H9 (cell line): ENCODE data around the gene RNPS1. TPM values are rescaled to one million over a fixed set of nuclear protein-coding genes. Genes with fewer than 3 reads are reported as not detected.

ENCODE experiments used
- DNase-seq: peaks from one replicate; pipeline ENCODE4 v3.0.0-alpha.2; 2017
- H2AFZ ChIP-seq: one replicate; pipeline ENCODE4 v1.6.1; 2013; ENCODE audit warnings: mild to moderate bottlenecking, low read length, control low read depth, moderate library complexity
- H2AK5ac ChIP-seq: 2 replicates; pipeline ENCODE4 v1.6.1; 2013; ENCODE audit warnings: low read length, control low read depth, mixed read lengths; ENCODE audit not compliant: insufficient read length
- H2BK120ac ChIP-seq: one replicate; pipeline ENCODE4 v1.6.1; 2013; ENCODE audit warnings: low read depth, mild to moderate bottlenecking, low read length, control low read depth, inconsistent platforms; ENCODE audit not compliant: poor library complexity, severe bottlenecking
- H2BK12ac ChIP-seq: 2 replicates; pipeline ENCODE4 v1.6.1; 2013; ENCODE audit warnings: low read length, control low read depth, mixed read lengths, low read depth; ENCODE audit not compliant: insufficient read length
- H2BK15ac ChIP-seq: 2 replicates; pipeline ENCODE4 v1.6.1; 2013; ENCODE audit warnings: low read depth, low read length, control low read depth
- H2BK20ac ChIP-seq: one replicate; pipeline ENCODE4 v1.6.1; 2013; ENCODE audit warnings: low read depth, mild to moderate bottlenecking, low read length, control low read depth, inconsistent platforms; ENCODE audit not compliant: poor library complexity, severe bottlenecking
- H2BK5ac ChIP-seq: 2 replicates; pipeline ENCODE4 v1.6.1; 2013; ENCODE audit warnings: low read length, control low read depth, mixed read lengths; ENCODE audit not compliant: insufficient read length
- H3K14ac ChIP-seq: 2 replicates; pipeline ENCODE4 v1.6.1; 2013; ENCODE audit warnings: low read length, control low read depth; ENCODE audit not compliant: insufficient read depth
- H3K18ac ChIP-seq: 2 replicates; pipeline ENCODE4 v1.6.1; 2013; ENCODE audit warnings: low read depth, mild to moderate bottlenecking, mixed read lengths, low read length, control low read depth; ENCODE audit not compliant: insufficient read length
- H3K23ac ChIP-seq: 2 replicates; pipeline ENCODE4 v1.6.1; 2013; ENCODE audit warnings: low read length, control low read depth, mixed read lengths, low read depth; ENCODE audit not compliant: insufficient read length
- H3K23me2 ChIP-seq: 2 replicates; pipeline ENCODE4 v1.6.1; 2013; ENCODE audit warnings: low read depth, mild to moderate bottlenecking, mixed read lengths, low read length, control low read depth; ENCODE audit not compliant: insufficient read length, poor library complexity, severe bottlenecking
- H3K27ac ChIP-seq: 2 replicates; pipeline ENCODE4 v1.5.1; 2013; ENCODE audit warnings: low read length, control low read depth, mixed read lengths, low read depth; ENCODE audit not compliant: insufficient read length
- H3K27me3 ChIP-seq: 2 replicates; pipeline ENCODE4 v1.6.1; 2013; ENCODE audit warnings: low read length, control low read depth, inconsistent platforms; ENCODE audit not compliant: insufficient read depth
- H3K4ac ChIP-seq: 2 replicates; pipeline ENCODE4 v1.6.1; 2013; ENCODE audit warnings: low read depth, mild to moderate bottlenecking, control low read depth, inconsistent platforms, low read length, moderate library complexity
- H3K4me1 ChIP-seq: 2 replicates; pipeline ENCODE4 v1.6.1; 2013; ENCODE audit warnings: low read length, control low read depth, inconsistent platforms; ENCODE audit not compliant: insufficient read depth
- H3K4me2 ChIP-seq: 2 replicates; pipeline ENCODE4 v1.6.1; 2013; ENCODE audit warnings: low read length, control low read depth, mixed read lengths; ENCODE audit not compliant: insufficient read length, insufficient read depth
- H3K56ac ChIP-seq: 2 replicates; pipeline ENCODE4 v1.6.1; 2013; ENCODE audit warnings: low read depth, mild to moderate bottlenecking, mixed read lengths, low read length, control low read depth; ENCODE audit not compliant: insufficient read length
- H3K79me1 ChIP-seq: 2 replicates; pipeline ENCODE4 v1.6.1; 2013; ENCODE audit warnings: low read depth, mild to moderate bottlenecking, moderate library complexity, low read length, control low read depth, inconsistent platforms; ENCODE audit not compliant: insufficient read depth, poor library complexity, severe bottlenecking
- H3K79me2 ChIP-seq: 2 replicates; pipeline ENCODE4 v1.6.1; 2013; ENCODE audit warnings: low read length, control low read depth, inconsistent platforms; ENCODE audit not compliant: insufficient read depth
- H3K9ac ChIP-seq: 2 replicates; pipeline ENCODE4 v1.6.1; 2013; ENCODE audit warnings: low read length, control low read depth, mixed read lengths; ENCODE audit not compliant: insufficient read length; ENCODE audit errors: extremely low read depth
- H3K9me3 ChIP-seq: one replicate; pipeline ENCODE4 v1.6.1; 2013; ENCODE audit warnings: low read depth, low read length, inconsistent platforms; ENCODE audit not compliant: control insufficient read depth
- H3T11ph ChIP-seq: one replicate; pipeline ENCODE4 v1.6.1; 2013; ENCODE audit warnings: mild to moderate bottlenecking, low read length, control low read depth, inconsistent platforms
- H4K20me1 ChIP-seq: one replicate; pipeline ENCODE4 v1.6.1; 2013; ENCODE audit not compliant: control insufficient read depth, insufficient read length, insufficient read depth
- H4K5ac ChIP-seq: 2 replicates; pipeline ENCODE4 v1.6.1; 2013; ENCODE audit warnings: low read depth, mild to moderate bottlenecking, mixed read lengths, low read length, control low read depth; ENCODE audit not compliant: insufficient read length
- H4K8ac ChIP-seq: replicated peaks from 2 replicates; pipeline ENCODE4 v1.6.1; 2013; ENCODE audit warnings: low read length, control low read depth, mixed read lengths, low read depth; ENCODE audit not compliant: insufficient read length
- H4K91ac ChIP-seq: 2 replicates; pipeline ENCODE4 v1.6.1; 2013; ENCODE audit warnings: low read depth, mild to moderate bottlenecking, moderate library complexity, mixed read lengths, low read length, control low read depth; ENCODE audit not compliant: insufficient read length
- H3K27ac Mint-ChIP-seq, 3 experiments: 2 replicates in 2 of 3; 3 replicates in 1 of 3; pipeline ENCODE4 v1.8.0; 2020 to 2021; ENCODE audit warnings: mixed read lengths in 3 of 3, mild to moderate bottlenecking in 1 of 3, moderate library complexity in 1 of 3
- H3K27me3 Mint-ChIP-seq: 2 replicates; pipeline ENCODE4 v1.8.0; 2021; ENCODE audit warnings: low read depth, mild to moderate bottlenecking, moderate library complexity, mixed read lengths
- H3K36me3 Mint-ChIP-seq, 3 experiments: 2 replicates in 2 of 3; 3 replicates in 1 of 3; pipeline ENCODE4 v1.8.0; 2020 to 2021; ENCODE audit warnings: low read depth in 3 of 3, mixed read lengths in 3 of 3; ENCODE audit not compliant: insufficient read depth in 1 of 3
- H3K4me1 Mint-ChIP-seq, 2 experiments: 2 replicates each; pipeline ENCODE4 v1.8.0; 2020; ENCODE audit warnings: mixed read lengths in 2 of 2
- H3K4me3 Mint-ChIP-seq, 2 experiments: 2 replicates in 1 of 2; 3 replicates in 1 of 2; pipeline ENCODE4 v1.8.0; 2020 to 2021; ENCODE audit warnings: mild to moderate bottlenecking in 2 of 2, mixed read lengths in 2 of 2, moderate library complexity in 1 of 2
- H3K9me3 Mint-ChIP-seq, 2 experiments: 2 replicates in 1 of 2; 3 replicates in 1 of 2; pipeline ENCODE4 v1.8.0; 2020; ENCODE audit warnings: mild to moderate bottlenecking in 2 of 2, mixed read lengths in 2 of 2, moderate library complexity in 1 of 2
- WGBS: extraction: QIAGEN DNeasy Blood & Tissue Kit; methylation state at CpG from one replicate; pipeline ENCODE4 v1.1.7; 2013; ENCODE audit warnings: missing lambda C conversion rate, low lambda C conversion rate, mixed read lengths; ENCODE audit not compliant: insufficient read length; ENCODE audit errors: extremely low coverage; 5-methylcytosine and 5-hydroxymethylcytosine counted together
- total RNA-seq: library from RNA; stranded (reverse); gene quantifications from 2 replicates; pipeline ENCODE4 v1.2.1, GENCODE V29; 2021
- TF ChIP-seq, protein P1 (sequence below): fragments of 200-600 bp; sonication (generic); conservative IDR thresholded peaks from 3 replicates; pipeline ENCODE4 v1.8.0; 2021; ENCODE audit warnings: antibody characterized with exemption, mild to moderate bottlenecking

The RNPS1 gene
- total RNA-seq, 1 experiment from 2014 or later, result 384 TPM

- no peak overlapping the region for H2BK15ac ChIP-seq
- no peak overlapping the region for H2AFZ ChIP-seq
- H4K5ac ChIP-seq, result no peak overlapping the region
- H4K91ac ChIP-seq, result no peak overlapping the region
- no peak overlapping the region for H3K27ac ChIP-seq
- H3K56ac ChIP-seq, result no peak overlapping the region
- Mint-ChIP-seq H3K4me3 (no peak overlapping the region), H3K27ac (no peak overlapping the region), H3K27me3 (peaks cover 9% of the 10 kb centered on the region), H3K9me3 (no peaks in the 10 kb centered on the region), H3K36me3 (peaks cover 2 to 28% (median 18%) of the 10 kb centered on the region in 3 experiments; a peak in 6 of 7 replicates), H3K4me1 (no peaks in the 10 kb centered on the region)
- H2AK5ac ChIP-seq, result no peak overlapping the region
- no peak overlapping the region for H3T11ph ChIP-seq
- DNase-seq, result no peak
- no peak overlapping the region for H2BK20ac ChIP-seq
- H2BK5ac ChIP-seq, result no peak overlapping the region
- no peak overlapping the region for H3K4me2 ChIP-seq
- H4K8ac ChIP-seq, result no peak overlapping the region
- no CpG with 5 or more reads among the region's 41 CpGs for WGBS
- no peaks in the 10 kb centered on the region for H3K79me1 ChIP-seq
- H3K23ac ChIP-seq, result no peak overlapping the region
- H2BK12ac ChIP-seq, result no peak overlapping the region
- no peaks in the 10 kb centered on the region for H3K4me1 ChIP-seq
- H4K20me1 ChIP-seq, result no peaks in the 10 kb centered on the region
- no peak overlapping the region for H3K4ac ChIP-seq
- no peaks in the 10 kb centered on the region for H3K9me3 ChIP-seq
- no peaks in the 10 kb centered on the region for H3K79me2 ChIP-seq
- H3K14ac ChIP-seq, result no peak overlapping the region
- H3K9ac ChIP-seq, result no peak overlapping the region
- TF ChIP-seq, protein P1, sequence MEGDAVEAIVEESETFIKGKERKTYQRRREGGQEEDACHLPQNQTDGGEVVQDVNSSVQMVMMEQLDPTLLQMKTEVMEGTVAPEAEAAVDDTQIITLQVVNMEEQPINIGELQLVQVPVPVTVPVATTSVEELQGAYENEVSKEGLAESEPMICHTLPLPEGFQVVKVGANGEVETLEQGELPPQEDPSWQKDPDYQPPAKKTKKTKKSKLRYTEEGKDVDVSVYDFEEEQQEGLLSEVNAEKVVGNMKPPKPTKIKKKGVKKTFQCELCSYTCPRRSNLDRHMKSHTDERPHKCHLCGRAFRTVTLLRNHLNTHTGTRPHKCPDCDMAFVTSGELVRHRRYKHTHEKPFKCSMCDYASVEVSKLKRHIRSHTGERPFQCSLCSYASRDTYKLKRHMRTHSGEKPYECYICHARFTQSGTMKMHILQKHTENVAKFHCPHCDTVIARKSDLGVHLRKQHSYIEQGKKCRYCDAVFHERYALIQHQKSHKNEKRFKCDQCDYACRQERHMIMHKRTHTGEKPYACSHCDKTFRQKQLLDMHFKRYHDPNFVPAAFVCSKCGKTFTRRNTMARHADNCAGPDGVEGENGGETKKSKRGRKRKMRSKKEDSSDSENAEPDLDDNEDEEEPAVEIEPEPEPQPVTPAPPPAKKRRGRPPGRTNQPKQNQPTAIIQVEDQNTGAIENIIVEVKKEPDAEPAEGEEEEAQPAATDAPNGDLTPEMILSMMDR, result no peak
- no peak overlapping the region for H3K18ac ChIP-seq
- H3K27me3 ChIP-seq, result peaks cover 2% of the 10 kb centered on the region; the same call in 1 of the 2 replicates
- no peak overlapping the region for H2BK120ac ChIP-seq
- H3K23me2 ChIP-seq, result peaks cover 12% of the 10 kb centered on the region
Measured at GRCh38 chr16:2232094-2232990, 35.6 kb downstream of the RNPS1 start.
